HPDE6-E6E7 (cell line): ENCODE results near the gene RNF144A.
A peak's percentile ranks its signal among the peaks of the same experiment; 100 is the strongest.
"Not testable (repeated sequence)": the region's sequence is repeated elsewhere in the genome, so short reads cannot be mapped to it uniquely, and the experiment has no call there.

Experiments used
- DNase-seq: peaks from one replicate; pipeline ENCODE4 v3.0.0; 2011; ENCODE audit warnings: missing footprints; ENCODE audit errors: extremely low spot score

The RNF144A gene

GRCh38 chr2:6917071-6917760 lies at the start of gene RNF144A:
TSS of gene RNF144A (plus strand) at chr2:6917412. CDS start at chr2:6996927, 79,515 bp downstream.
- peak; percentile 69 for DNase-seq

GRCh38 chr2:6872394-6872793 lies 44.8 kb upstream of the RNF144A start:
- DNase-seq: no peak

GRCh38 chr2:6874032-6874431 lies 43.2 kb upstream of the RNF144A start:
- DNase-seq: no peak

GRCh38 chr2:6876309-6876708 lies 40.9 kb upstream of the RNF144A start:
- no peak for DNase-seq

GRCh38 chr2:6877402-6878304 lies 39.6 kb upstream of the RNF144A start, which contains the start of gene RSAD2:
TSS of gene RSAD2 (plus strand) at chr2:6877777. CDS start at chr2:6877801, 24 bp downstream.
- peak; percentile 83 for DNase-seq

GRCh38 chr2:6878549-6878948 lies 38.7 kb upstream of the RNF144A start:
- no peak for DNase-seq

GRCh38 chr2:6879011-6879410 lies 38.2 kb upstream of the RNF144A start:
- DNase-seq: no peak

- DNase-seq: no peak
Measured at GRCh38 chr2:6880200-6880733, 36.9 kb upstream of the RNF144A start.

- DNase-seq: no peak
Measured at GRCh38 chr2:6881046-6881445, 36.2 kb upstream of the RNF144A start.

- no peak for DNase-seq
Measured at GRCh38 chr2:6881516-6881915, 35.7 kb upstream of the RNF144A start.

- no peak for DNase-seq
Measured at GRCh38 chr2:6883448-6884122, 33.6 kb upstream of the RNF144A start.

- DNase-seq: no peak
Measured at GRCh38 chr2:6885551-6885950, 31.7 kb upstream of the RNF144A start.

- no peak for DNase-seq
Measured at GRCh38 chr2:6885968-6886367, 31.2 kb upstream of the RNF144A start.

- DNase-seq: no peak
Measured at GRCh38 chr2:6887751-6888192, 29.4 kb upstream of the RNF144A start.

GRCh38 chr2:6888724-6889123 lies 28.5 kb upstream of the RNF144A start:
- DNase-seq: no peak

- no peak for DNase-seq
Measured at GRCh38 chr2:6893876-6894482, 23.2 kb upstream of the RNF144A start.

GRCh38 chr2:6896930-6897759 lies 20.1 kb upstream of the RNF144A start:
- DNase-seq: no peak

- not testable (repeated sequence) for DNase-seq
Measured at GRCh38 chr2:6902581-6902980, 14.6 kb upstream of the RNF144A start.

- no peak for DNase-seq
Measured at GRCh38 chr2:6905668-6906067, 11.5 kb upstream of the RNF144A start.

GRCh38 chr2:6906165-6906741 lies 11.0 kb upstream of the RNF144A start:
- no peak for DNase-seq
